WTC11 (cell line): ENCODE data around the gene TTC7B. TPM values are rescaled to one million over a fixed set of nuclear protein-coding genes. Genes with fewer than 3 reads are reported as not detected.

ENCODE experiments used
- ATAC-seq: fragments of 200-7000 bp; cut with Tn5 transposase; 2 replicates; pipeline ENCODE4 v1.10.0; 2021; ENCODE audit warnings: mild to moderate bottlenecking, moderate library complexity
- CTCF ChIA-PET: fragments of 300-600 bp; sonication (Branson Sonifier 250); formaldehyde crosslinking; loops from one replicate; lab custom pipeline; 2021; ENCODE audit warnings: antibody characterized with exemption; lab: Charles Lee
- POLR2A ChIA-PET: fragments of 350-600 bp; sonication (Branson Sonifier 250); formaldehyde crosslinking; loops from one replicate; lab custom pipeline; 2021; ENCODE audit warnings: antibody characterized with exemption; lab: Charles Lee
- DNase-seq: peaks from one replicate; pipeline ENCODE4 v3.0.0; 2021; ENCODE audit warnings: low spot score
- H3K27ac Mint-ChIP-seq: 2 replicates; pipeline ENCODE4 v1.8.0; 2021; ENCODE audit warnings: mixed read lengths
- H3K27me3 Mint-ChIP-seq: 2 replicates; pipeline ENCODE4 v1.8.0; 2021; ENCODE audit warnings: low read depth, mild to moderate bottlenecking, moderate library complexity, mixed read lengths
- H3K36me3 Mint-ChIP-seq: 2 replicates; pipeline ENCODE4 v1.8.0; 2021; ENCODE audit warnings: mixed read lengths
- H3K4me1 Mint-ChIP-seq: 2 replicates; pipeline ENCODE4 v1.8.0; 2022; ENCODE audit warnings: mixed read lengths
- H3K4me3 Mint-ChIP-seq: 2 replicates; pipeline ENCODE4 v1.8.0; 2021; ENCODE audit warnings: mild to moderate bottlenecking, moderate library complexity, mixed read lengths
- H3K9me3 Mint-ChIP-seq: 2 replicates; pipeline ENCODE4 v1.8.0; 2021; ENCODE audit warnings: mixed read lengths
- ATF2 ChIP-seq: sonication (generic); formaldehyde crosslinking; IDR thresholded peaks from 2 replicates; pipeline ENCODE4 v1.8.1; 2022; ENCODE audit warnings: low read depth, missing genetic modification reagents, borderline replicate concordance
- ATF6 ChIP-seq: sonication (generic); formaldehyde crosslinking; IDR thresholded peaks from 2 replicates; pipeline ENCODE4 v1.8.1; 2023; ENCODE audit warnings: mild to moderate bottlenecking, missing genetic modification reagents
- CBFB ChIP-seq: sonication (generic); formaldehyde crosslinking; IDR thresholded peaks from 2 replicates; pipeline ENCODE4 v1.8.1; 2022; ENCODE audit warnings: mild to moderate bottlenecking, low read depth, missing genetic modification reagents
- CREB1 ChIP-seq: sonication (generic); formaldehyde crosslinking; IDR thresholded peaks from 2 replicates; pipeline ENCODE4 v1.8.0; 2023; ENCODE audit warnings: mild to moderate bottlenecking, missing genetic modification reagents
- E2F1 ChIP-seq: sonication (generic); formaldehyde crosslinking; IDR thresholded peaks from 2 replicates; pipeline ENCODE4 v1.8.0; 2022; ENCODE audit warnings: mild to moderate bottlenecking, missing genetic modification reagents
- EMX1 ChIP-seq: fragments of 250-450 bp; sonication (Bioruptor Pico); IDR thresholded peaks from 2 replicates; pipeline ENCODE4 v1.8.0; 2021; ENCODE audit warnings: mild to moderate bottlenecking
- ETV6 ChIP-seq: sonication (generic); formaldehyde crosslinking; IDR thresholded peaks from 2 replicates; pipeline ENCODE4 v1.8.1; 2022; ENCODE audit warnings: mild to moderate bottlenecking, missing genetic modification reagents
- FOXP1 ChIP-seq: sonication (generic); formaldehyde crosslinking; IDR thresholded peaks from 2 replicates; pipeline ENCODE4 v1.8.0; 2022; ENCODE audit warnings: missing genetic modification reagents, mild to moderate bottlenecking, moderate library complexity, borderline replicate concordance
- FOXP4 ChIP-seq: sonication (generic); formaldehyde crosslinking; IDR thresholded peaks from 2 replicates; pipeline ENCODE4 v1.8.0; 2022; ENCODE audit warnings: mild to moderate bottlenecking, missing genetic modification reagents
- GRHL2 ChIP-seq: fragments of 250-450 bp; sonication (Bioruptor Pico); IDR thresholded peaks from 2 replicates; pipeline ENCODE4 v1.8.0; 2022; ENCODE audit warnings: mild to moderate bottlenecking, moderate library complexity; ENCODE audit not compliant: insufficient replicate concordance, severe bottlenecking
- GTF2I ChIP-seq: fragments of 250-450 bp; sonication (Bioruptor Pico); conservative IDR thresholded peaks from 2 replicates; pipeline ENCODE4 v1.4.0; 2021; ENCODE audit warnings: mild to moderate bottlenecking
- JAZF1 ChIP-seq: fragments of 250-450 bp; sonication (Bioruptor Pico); IDR thresholded peaks from 2 replicates; pipeline ENCODE4 v1.9.0; 2021; ENCODE audit warnings: moderate library complexity, mild to moderate bottlenecking, inconsistent platforms
- MYBL2 ChIP-seq: sonication (generic); formaldehyde crosslinking; IDR thresholded peaks from 2 replicates; pipeline ENCODE4 v1.8.1; 2023; ENCODE audit warnings: mild to moderate bottlenecking, moderate library complexity, missing genetic modification reagents
- SOX15 ChIP-seq: fragments of 250-450 bp; sonication (Bioruptor Pico); IDR thresholded peaks from 2 replicates; pipeline ENCODE4 v1.9.0; 2021; ENCODE audit warnings: mild to moderate bottlenecking
- SP1 ChIP-seq: sonication (generic); formaldehyde crosslinking; conservative IDR thresholded peaks from 2 replicates; pipeline ENCODE4 v1.8.1; 2022; ENCODE audit warnings: missing genetic modification reagents
- STAT6 ChIP-seq: sonication (generic); formaldehyde crosslinking; conservative IDR thresholded peaks from 2 replicates; pipeline ENCODE4 v1.8.1; 2023; ENCODE audit warnings: mild to moderate bottlenecking, low read depth, missing genetic modification reagents, moderate library complexity
- TP53 ChIP-seq: sonication (generic); formaldehyde crosslinking; IDR thresholded peaks from 2 replicates; pipeline ENCODE4 v1.8.1; 2023; ENCODE audit warnings: mild to moderate bottlenecking, missing genetic modification reagents
- ZNF281 ChIP-seq: sonication (generic); formaldehyde crosslinking; IDR thresholded peaks from 2 replicates; pipeline ENCODE4 v1.8.0; 2023; ENCODE audit warnings: mild to moderate bottlenecking, missing genetic modification reagents
- ZNF416 ChIP-seq: fragments of 250-450 bp; sonication (Bioruptor Pico); IDR thresholded peaks from 2 replicates; pipeline ENCODE4 v1.9.0; 2021; ENCODE audit warnings: mild to moderate bottlenecking, inconsistent platforms
- ZSCAN18 ChIP-seq: fragments of 250-450 bp; sonication (Bioruptor Pico); IDR thresholded peaks from 2 replicates; pipeline ENCODE4 v2.1.2; 2022; ENCODE audit warnings: mild to moderate bottlenecking, moderate library complexity
- total RNA-seq: library from RNA; stranded (reverse); gene quantifications from 3 replicates; pipeline ENCODE4 v1.2.3, GENCODE V29; 2021

Gene TTC7B
- total RNA-seq, 1 experiment from 2014 or later = 27.6 TPM

GRCh38 chr14:90489306-90489705 is 326.9 kb downstream of the TTC7B start:
- Mint-ChIP-seq H3K4me1 (peaks cover 24% of the 10 kb centered on the region), H3K27ac (no peak overlapping the region), H3K36me3 (no peaks in the 10 kb centered on the region), H3K4me3 (no peak overlapping the region), H3K27me3 (no peaks in the 10 kb centered on the region; the same call in 1 of the 2 replicates), H3K9me3 (peaks cover 5% of the 10 kb centered on the region)
- TF ChIP-seq FOXP4 (no peak), GTF2I (CRISPR knock-in tag) (no peak), SP1 (CRISPR knock-in tag) (no peak), ATF6 (CRISPR knock-in tag) (no peak), MYBL2 (no peak), FOXP1 (no peak)
- ChIA-PET CTCF (no interaction called here), POLR2A (no interaction called here)
- DNase-seq (no peak), ATAC-seq (no peak)

- ATAC-seq (no peak), DNase-seq (no peak)
- CTCF ChIA-PET = no interaction called here
- no peaks in the 10 kb centered on the region for H3K36me3 Mint-ChIP-seq
- no peak overlapping the region for H3K4me3 Mint-ChIP-seq
- peaks cover 5% of the 10 kb centered on the region for H3K9me3 Mint-ChIP-seq
- no peaks in the 10 kb centered on the region; the same call in 1 of the 2 replicates for H3K27me3 Mint-ChIP-seq
- H3K4me1 Mint-ChIP-seq = peaks cover 29% of the 10 kb centered on the region
- no peak overlapping the region for H3K27ac Mint-ChIP-seq
- POLR2A ChIA-PET = no interaction called here
- TF ChIP-seq JAZF1 (no peak), SOX15 (CRISPR knock-in tag) (no peak), STAT6 (CRISPR knock-in tag) (no peak), ZSCAN18 (no peak), ATF2 (no peak), SP1 (CRISPR knock-in tag) (no peak), ETV6 (no peak), CBFB (CRISPR knock-in tag) (no peak), ZNF416 (no peak), FOXP4 (no peak), E2F1 (CRISPR knock-in tag) (no peak), GRHL2 (CRISPR knock-in tag) (no peak), CREB1 (CRISPR knock-in tag) (no peak), EMX1 (CRISPR knock-in tag) (no peak), ZNF281 (CRISPR knock-in tag) (no peak), TP53 (CRISPR knock-in tag) (no peak)
Observed at GRCh38 chr14:90488256-90488655, 328.0 kb downstream of the TTC7B start.
